MM.1S (cell line): Measurements from ENCODE around the gene TMEM123.

Source experiments
- CTCF ChIP-seq: fragments of 300-600 bp; sonication (generic); IDR thresholded peaks from 2 replicates; pipeline ENCODE4 v1.5.1; 2016; ENCODE audit warnings: antibody characterized with exemption, low read length, mixed read lengths
- EZH2 ChIP-seq: fragments of 300-600 bp; sonication (generic); optimal IDR thresholded peaks from 2 replicates; pipeline ENCODE3; 2017; ENCODE audit warnings: low read depth, mild to moderate bottlenecking, antibody characterized with exemption, low read length, mixed read lengths
- EZH2phosphoT487 ChIP-seq: fragments of 300-600 bp; sonication (generic); IDR thresholded peaks from 2 replicates; pipeline ENCODE4 v1.6.1; 2018; ENCODE audit warnings: antibody characterized with exemption, low read length

- TF ChIP-seq CTCF: no peak
- TF ChIP-seq EZH2: no peak
- TF ChIP-seq EZH2phosphoT487: no peak
Measured at GRCh38 chr11:102405501-102405900, 47.1 kb downstream of the TMEM123 start.
